Measurements from ENCODE around the gene BCAP29. TPM values are rescaled to one million over a fixed set of nuclear protein-coding genes. Genes with fewer than 3 reads are reported as not detected.

BCAP29 gene
- total and polyA plus RNA-seq, 9 of the 15 experiments (the other 6 are each of a cell fraction or from before 2014, with no cell fraction given) = 63.4 to 137 (median 79.7) TPM

DNA sequence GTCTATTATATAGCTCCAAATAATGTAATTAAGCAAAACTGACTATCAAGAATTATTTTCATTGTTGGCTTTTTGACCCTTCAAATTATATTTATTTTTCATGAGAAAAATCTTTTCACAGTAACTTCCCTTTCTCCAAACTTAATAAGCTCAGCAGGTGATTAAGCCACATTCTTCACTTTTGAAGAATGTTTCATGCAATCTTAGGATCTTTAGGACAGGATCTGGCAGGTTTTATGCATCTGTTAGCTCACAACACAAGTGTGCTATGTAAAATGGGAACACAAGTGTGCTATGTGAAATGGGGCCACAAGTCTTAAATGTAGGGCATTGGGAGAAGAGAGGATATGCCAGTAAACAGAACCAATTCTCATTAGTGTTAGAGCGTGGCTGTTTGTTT is 26.3 kb downstream of the BCAP29 start:
- intact Hi-C loops (cut with micrococcal nuclease) (no loop called here), in situ Hi-C loops (cut with MboI) (no loop called here)
- H3K9me3 ChIP-seq (replicated peaks; ENCODE audit: control insufficient read depth, insufficient read depth, low read depth, low read length) = no peaks in the 10 kb centered on the region
- H3K4me2 ChIP-seq (ENCODE audit: insufficient read depth, low read length) = no peak overlapping the region
- H3K27ac ChIP-seq (ENCODE audit: extremely low read depth, low read depth, low read length) = no peak overlapping the region
- H3K4me1 ChIP-seq (replicated peaks in 1 of 2; ENCODE audit: control insufficient read depth in 2 of 2, insufficient read depth in 2 of 2, low read length in 2 of 2) = no peaks in the 10 kb centered on the region
- ChIA-PET POLR2A (interaction anchor here (0.8 to 1.9 kb wide), 4 partner anchors 9 to 398 kb away, joined by 3 to 11 read pairs (median 6); no protein-coding TSS in a partner anchor), CTCF (ENCODE audit: low intra/inter-chr PET ratio) (no interaction called here)
- H3K4me3 ChIP-seq = no peak overlapping the region
- 92% methylated on average over 1 of the region's 1 CpG for WGBS (ENCODE audit: insufficient coverage, low coverage, missing lambda C conversion rate)
- no peak overlapping the region for H3K9ac ChIP-seq (ENCODE audit: insufficient read depth in 1 of 2, low read depth in 2 of 2, low read length in 2 of 2)
- H4K20me1 ChIP-seq (replicated peaks; ENCODE audit: control insufficient read depth, insufficient read depth, low read length) = no peaks in the 10 kb centered on the region
- BruUV-seq (replicated peaks) = no TSS peak
- H3K79me2 ChIP-seq (ENCODE audit: control insufficient read depth, insufficient read depth, low read length) = no peaks in the 10 kb centered on the region
- FAIRE-seq (no peak), DNase-seq (ENCODE audit: extremely low read depth in 1 of 4, low spot score in 3 of 4) (no peak), ATAC-seq (no peak)
- H3K27me3 ChIP-seq (ENCODE audit: control insufficient read depth in 2 of 2, insufficient read depth in 2 of 2, low read length in 2 of 2) = no peaks in the 10 kb centered on the region
- no peaks in the 10 kb centered on the region for H3K9me1 ChIP-seq (ENCODE audit: control insufficient read depth, insufficient read depth, low read length)
- no peak overlapping the region for H2AFZ ChIP-seq (ENCODE audit: low read depth, low read length)
- H3K36me3 ChIP-seq (ENCODE audit: control insufficient read depth, insufficient read depth, low read length) = peaks cover 39% of the 10 kb centered on the region; the same call in 2 of the 3 replicates
- no peak for TF ChIP-seq ZNF707 (CRISPR knock-in tag; conservative IDR thresholded peaks at IDR 0.05)
- no peak for TF ChIP-seq GATAD2A (IDR thresholded peaks at IDR 0.05)
- no peak for TF ChIP-seq BRD9 (IDR thresholded peaks at IDR 0.05; ENCODE audit: low read depth, partially characterized antibody)
- TF ChIP-seq ZNF395 (CRISPR knock-in tag; IDR thresholded peaks at IDR 0.05) = no peak
- no peak for TF ChIP-seq XRCC5 (IDR thresholded peaks at IDR 0.05; ENCODE audit: low read depth, low read length)
- no peak for TF ChIP-seq KDM5B (IDR thresholded peaks at IDR 0.05; ENCODE audit: insufficient replicate concordance, low read depth, low read length)
- TF ChIP-seq PCBP2 (IDR thresholded peaks at IDR 0.05; ENCODE audit: low read depth, low read length, poor library complexity, severe bottlenecking) = no peak
- TF ChIP-seq ZNF639 (CRISPR knock-in tag; conservative IDR thresholded peaks at IDR 0.05 in 1 of 2, IDR thresholded peaks at IDR 0.05 in 1 of 2) = no peak
- TF ChIP-seq, protein P1, sequence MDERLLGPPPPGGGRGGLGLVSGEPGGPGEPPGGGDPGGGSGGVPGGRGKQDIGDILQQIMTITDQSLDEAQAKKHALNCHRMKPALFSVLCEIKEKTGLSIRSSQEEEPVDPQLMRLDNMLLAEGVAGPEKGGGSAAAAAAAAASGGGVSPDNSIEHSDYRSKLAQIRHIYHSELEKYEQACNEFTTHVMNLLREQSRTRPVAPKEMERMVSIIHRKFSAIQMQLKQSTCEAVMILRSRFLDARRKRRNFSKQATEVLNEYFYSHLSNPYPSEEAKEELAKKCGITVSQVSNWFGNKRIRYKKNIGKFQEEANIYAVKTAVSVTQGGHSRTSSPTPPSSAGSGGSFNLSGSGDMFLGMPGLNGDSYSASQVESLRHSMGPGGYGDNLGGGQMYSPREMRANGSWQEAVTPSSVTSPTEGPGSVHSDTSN (CRISPR knock-in tag; IDR thresholded peaks at IDR 0.05; ENCODE audit: low read depth) = no peak
- TF ChIP-seq, protein P1 (tag; conservative IDR thresholded peaks at IDR 0.05; ENCODE audit: low read depth) = no peak
- no peak for TF ChIP-seq NR2C1 (IDR thresholded peaks at IDR 0.05)
- TF ChIP-seq NR2C1 (tag; IDR thresholded peaks at IDR 0.05) = no peak
- no peak for TF ChIP-seq E2F6 (IDR thresholded peaks at IDR 0.05; ENCODE audit: borderline replicate concordance in 1 of 2, extremely low read depth in 1 of 2, insufficient read depth in 1 of 2, insufficient read length in 1 of 2, low read depth in 1 of 2, low read length in 1 of 2, poor library complexity in 1 of 2, severe bottlenecking in 1 of 2)
- no peak for TF ChIP-seq ZNF668 (CRISPR knock-in tag; IDR thresholded peaks at IDR 0.05)
- no peak for TF ChIP-seq MTA1 (IDR thresholded peaks at IDR 0.05; ENCODE audit: borderline replicate concordance)
- no peak for TF ChIP-seq HDAC8 (tag; IDR thresholded peaks at IDR 0.05)
